ENCODE data around the gene RHOB.

GRCh38 chr2:20475567-20475952 is 28.7 kb downstream of the RHOB start:
- TF ChIP-seq, protein P1, sequence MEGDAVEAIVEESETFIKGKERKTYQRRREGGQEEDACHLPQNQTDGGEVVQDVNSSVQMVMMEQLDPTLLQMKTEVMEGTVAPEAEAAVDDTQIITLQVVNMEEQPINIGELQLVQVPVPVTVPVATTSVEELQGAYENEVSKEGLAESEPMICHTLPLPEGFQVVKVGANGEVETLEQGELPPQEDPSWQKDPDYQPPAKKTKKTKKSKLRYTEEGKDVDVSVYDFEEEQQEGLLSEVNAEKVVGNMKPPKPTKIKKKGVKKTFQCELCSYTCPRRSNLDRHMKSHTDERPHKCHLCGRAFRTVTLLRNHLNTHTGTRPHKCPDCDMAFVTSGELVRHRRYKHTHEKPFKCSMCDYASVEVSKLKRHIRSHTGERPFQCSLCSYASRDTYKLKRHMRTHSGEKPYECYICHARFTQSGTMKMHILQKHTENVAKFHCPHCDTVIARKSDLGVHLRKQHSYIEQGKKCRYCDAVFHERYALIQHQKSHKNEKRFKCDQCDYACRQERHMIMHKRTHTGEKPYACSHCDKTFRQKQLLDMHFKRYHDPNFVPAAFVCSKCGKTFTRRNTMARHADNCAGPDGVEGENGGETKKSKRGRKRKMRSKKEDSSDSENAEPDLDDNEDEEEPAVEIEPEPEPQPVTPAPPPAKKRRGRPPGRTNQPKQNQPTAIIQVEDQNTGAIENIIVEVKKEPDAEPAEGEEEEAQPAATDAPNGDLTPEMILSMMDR (IDR thresholded peaks at IDR 0.05; ENCODE audit: low read depth, low read length) = no peak
- no peak for TF ChIP-seq POLR2A (IDR thresholded peaks at IDR 0.05; ENCODE audit: extremely low read depth, insufficient read length)
- TF ChIP-seq, protein P2, sequence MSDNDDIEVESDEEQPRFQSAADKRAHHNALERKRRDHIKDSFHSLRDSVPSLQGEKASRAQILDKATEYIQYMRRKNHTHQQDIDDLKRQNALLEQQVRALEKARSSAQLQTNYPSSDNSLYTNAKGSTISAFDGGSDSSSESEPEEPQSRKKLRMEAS (IDR thresholded peaks at IDR 0.05; ENCODE audit: low read depth, low read length) = no peak
- no peak for TF ChIP-seq MYC (IDR thresholded peaks at IDR 0.05; ENCODE audit: low read depth, low read length)
